ENCODE data around the gene PLS1. TPM values are rescaled to one million over a fixed set of nuclear protein-coding genes. Genes with fewer than 3 reads are reported as not detected.
"Not testable (repeated sequence)": the region's sequence is repeated elsewhere in the genome, so short reads cannot be mapped to it uniquely, and the experiment has no call there.

PLS1 gene
- total and polyA plus RNA-seq, 8 donors, result 11.4 to 40.4 (median 17.4) TPM

DNA sequence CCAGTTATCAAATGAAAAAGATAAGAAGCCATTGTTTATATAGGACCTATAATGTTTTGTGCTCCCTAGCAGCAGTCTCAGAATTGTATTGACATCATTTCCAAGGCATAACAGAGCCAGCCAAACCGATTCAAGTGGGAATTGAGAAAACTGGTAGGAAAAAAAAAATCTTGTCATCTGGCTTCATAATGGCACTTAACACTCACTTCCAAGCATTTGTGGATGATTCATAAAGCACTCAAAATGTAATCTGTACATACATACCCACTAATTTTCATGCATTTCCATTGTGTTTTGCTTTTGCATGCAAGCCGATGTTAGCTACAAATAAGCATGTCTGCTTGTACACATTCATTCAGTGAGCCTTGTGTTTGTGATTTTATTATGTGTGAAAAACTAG lies 109.0 kb downstream of the PLS1 start:
- TF ChIP-seq, protein P1, sequence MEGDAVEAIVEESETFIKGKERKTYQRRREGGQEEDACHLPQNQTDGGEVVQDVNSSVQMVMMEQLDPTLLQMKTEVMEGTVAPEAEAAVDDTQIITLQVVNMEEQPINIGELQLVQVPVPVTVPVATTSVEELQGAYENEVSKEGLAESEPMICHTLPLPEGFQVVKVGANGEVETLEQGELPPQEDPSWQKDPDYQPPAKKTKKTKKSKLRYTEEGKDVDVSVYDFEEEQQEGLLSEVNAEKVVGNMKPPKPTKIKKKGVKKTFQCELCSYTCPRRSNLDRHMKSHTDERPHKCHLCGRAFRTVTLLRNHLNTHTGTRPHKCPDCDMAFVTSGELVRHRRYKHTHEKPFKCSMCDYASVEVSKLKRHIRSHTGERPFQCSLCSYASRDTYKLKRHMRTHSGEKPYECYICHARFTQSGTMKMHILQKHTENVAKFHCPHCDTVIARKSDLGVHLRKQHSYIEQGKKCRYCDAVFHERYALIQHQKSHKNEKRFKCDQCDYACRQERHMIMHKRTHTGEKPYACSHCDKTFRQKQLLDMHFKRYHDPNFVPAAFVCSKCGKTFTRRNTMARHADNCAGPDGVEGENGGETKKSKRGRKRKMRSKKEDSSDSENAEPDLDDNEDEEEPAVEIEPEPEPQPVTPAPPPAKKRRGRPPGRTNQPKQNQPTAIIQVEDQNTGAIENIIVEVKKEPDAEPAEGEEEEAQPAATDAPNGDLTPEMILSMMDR (IDR thresholded peaks at IDR 0.05), result no peak
- ATAC-seq, result no peak
- no peaks in the 10 kb centered on the region for H3K27me3 ChIP-seq
- H3K4me3 ChIP-seq, result no peak overlapping the region
- intact Hi-C loops (cut with DNase I), result no loop called here
- peak in 2 of 4 donors; percentile 53 to 64 for DNase-seq
- no peaks in the 10 kb centered on the region for H3K36me3 ChIP-seq
- no peaks in the 10 kb centered on the region for H3K4me1 ChIP-seq
- H3K27ac ChIP-seq, result no peak overlapping the region
- H3K9me3 ChIP-seq, result no peaks in the 10 kb centered on the region

DNA sequence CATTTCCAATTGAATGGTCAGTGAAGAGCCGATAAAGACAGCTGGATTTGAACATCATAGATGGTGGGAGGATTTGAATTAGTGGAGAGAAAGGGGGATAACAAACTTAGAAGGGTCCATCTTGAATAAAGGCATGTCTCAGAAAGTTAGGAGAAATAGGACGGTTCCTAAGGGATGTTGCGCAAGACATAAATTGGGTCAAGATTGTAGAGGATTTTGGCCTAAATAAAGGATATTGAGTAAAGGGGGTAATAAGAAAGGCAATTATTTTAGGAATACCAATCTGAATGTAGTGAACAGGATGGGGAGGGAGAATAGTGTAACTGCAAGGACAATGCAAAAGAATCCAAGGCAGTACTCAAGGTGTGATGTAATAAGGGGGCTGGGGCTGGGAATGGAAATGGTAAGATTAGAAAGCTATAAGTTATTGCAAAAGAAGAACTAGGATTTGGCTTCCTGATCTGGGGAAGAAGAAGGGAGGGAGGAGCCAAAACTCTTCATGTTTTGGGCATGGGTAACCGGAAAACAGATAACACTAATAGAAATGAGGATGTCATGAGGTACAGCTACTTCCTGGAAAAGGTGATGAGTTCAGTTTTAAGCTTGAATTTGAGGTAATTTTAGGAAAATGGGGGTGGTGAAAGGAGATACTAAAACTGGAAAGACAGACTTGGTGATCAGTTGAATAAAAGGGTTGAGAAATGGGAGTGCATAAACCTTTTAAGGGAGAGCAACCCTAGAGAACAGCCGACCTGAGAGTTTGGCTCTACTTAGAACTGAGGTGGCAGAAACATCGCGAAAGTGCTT lies 110.3 kb downstream of the PLS1 start:
- H3K9me3 ChIP-seq, result no peaks in the 10 kb centered on the region
- ATAC-seq (no peak), DNase-seq (peak in 1 of 4 donors; percentile 10)
- H3K4me3 ChIP-seq, result no peak overlapping the region
- TF ChIP-seq, protein P1 (IDR thresholded peaks at IDR 0.05), result no peak
- H3K36me3 ChIP-seq, result no peaks in the 10 kb centered on the region
- intact Hi-C loops (cut with DNase I), result no loop called here
- H3K27ac ChIP-seq, result no peak overlapping the region
- H3K27me3 ChIP-seq, result no peaks in the 10 kb centered on the region
- H3K4me1 ChIP-seq, result no peaks in the 10 kb centered on the region

DNA sequence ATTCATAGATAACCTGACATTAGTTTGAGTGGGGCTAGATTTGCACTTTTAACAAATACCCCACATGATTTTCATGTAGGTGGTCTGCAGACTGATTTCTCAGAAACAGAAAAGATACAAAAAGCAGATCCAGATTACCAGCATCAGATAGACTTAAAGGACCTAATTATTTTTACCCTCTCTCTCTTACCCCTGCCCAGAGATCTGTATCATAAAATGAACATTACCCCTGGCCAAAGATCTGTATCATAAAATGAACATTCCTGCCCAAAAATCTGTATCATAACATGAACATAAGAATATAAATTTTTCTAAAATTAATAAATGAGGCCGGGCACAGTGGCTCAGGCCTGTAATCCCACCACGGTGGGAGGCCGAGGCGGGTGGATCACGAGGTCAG lies 113.0 kb downstream of the PLS1 start:
- peak in 1 of 4 donors; percentile 37 for DNase-seq
- intact Hi-C loops (cut with DNase I), result no loop called here

DNA sequence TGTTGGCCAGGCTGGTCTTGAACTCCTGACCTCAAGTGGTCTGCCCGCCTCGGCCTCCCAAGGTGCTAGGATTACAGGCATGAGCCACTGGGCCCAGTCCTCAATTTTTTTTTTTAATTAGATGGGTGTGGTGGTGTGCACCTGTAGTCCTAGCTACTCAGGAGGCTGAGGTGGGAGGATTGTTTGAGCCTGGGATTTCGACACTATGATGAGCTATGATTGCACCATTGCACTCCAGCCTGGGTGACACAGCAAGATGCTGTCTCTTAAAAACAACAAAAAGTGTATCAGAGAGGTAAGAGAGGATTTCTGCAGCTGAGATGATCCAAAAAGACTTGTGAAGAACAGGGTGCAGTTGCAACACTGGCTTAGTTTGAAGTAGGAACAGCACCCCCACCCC lies 118.7 kb downstream of the PLS1 start:
- H3K36me3 ChIP-seq; intact Hi-C loops (cut with DNase I); H3K9me3 ChIP-seq; DNase-seq; H3K27me3 ChIP-seq; H3K27ac ChIP-seq; H3K4me1 ChIP-seq; H3K4me3 ChIP-seq; ATAC-seq: not testable (repeated sequence)

More for the DNA sequence above, 113.0 kb downstream of the PLS1 start:
- H3K9me3 ChIP-seq, result no peaks in the 10 kb centered on the region
- no peaks in the 10 kb centered on the region for H3K36me3 ChIP-seq
- TF ChIP-seq, protein P1 (IDR thresholded peaks at IDR 0.05), result no peak
- H3K4me1 ChIP-seq, result no peaks in the 10 kb centered on the region
- no peak for ATAC-seq
- H3K27ac ChIP-seq, result no peak overlapping the region
- H3K4me3 ChIP-seq, result no peak overlapping the region
- no peaks in the 10 kb centered on the region for H3K27me3 ChIP-seq

DNA sequence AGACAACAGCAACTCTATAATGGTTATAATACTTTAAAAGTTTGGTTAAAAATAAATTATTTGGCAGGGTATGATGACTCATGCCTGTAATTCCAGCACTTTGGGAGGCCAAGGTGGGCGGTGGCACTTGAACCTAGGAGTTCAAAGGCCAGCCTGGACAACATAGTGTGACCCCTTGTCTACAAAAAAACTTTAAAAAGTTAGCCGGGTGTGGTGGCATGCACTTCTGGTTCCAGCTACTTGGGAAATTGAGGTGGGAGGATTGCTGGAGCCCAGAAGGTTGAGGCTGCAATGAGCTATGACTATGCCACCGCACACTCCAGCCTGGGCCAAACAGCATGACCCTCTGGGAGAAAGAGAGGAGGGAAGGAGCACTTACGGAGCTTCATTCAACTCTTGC lies 119.9 kb downstream of the PLS1 start:
- H3K9me3 ChIP-seq, result no peaks in the 10 kb centered on the region
- DNase-seq, result no peak
- intact Hi-C loops (cut with DNase I), result no loop called here
- H3K4me1 ChIP-seq, result no peaks in the 10 kb centered on the region
- TF ChIP-seq, protein P1 (IDR thresholded peaks at IDR 0.05), result no peak
- no peak for ATAC-seq
- no peaks in the 10 kb centered on the region for H3K27me3 ChIP-seq
- H3K4me3 ChIP-seq, result no peak overlapping the region
- no peak overlapping the region for H3K27ac ChIP-seq
- H3K36me3 ChIP-seq, result no peaks in the 10 kb centered on the region

DNA sequence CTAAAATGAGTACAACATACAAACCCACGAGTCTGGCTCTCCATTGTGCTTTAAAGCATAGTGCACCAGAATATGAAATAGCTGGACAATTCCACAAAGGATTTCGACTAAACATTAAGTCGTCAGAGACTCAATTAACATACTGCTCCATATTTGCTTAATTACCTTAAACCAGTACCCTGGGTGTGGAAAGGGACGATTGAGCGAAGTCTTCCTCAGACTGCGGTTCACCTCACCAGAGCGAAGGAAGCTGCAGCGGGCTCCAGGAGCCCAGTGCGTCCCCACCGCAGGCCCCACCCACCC lies 127.4 kb downstream of the PLS1 start:
- TF ChIP-seq, protein P1 (IDR thresholded peaks at IDR 0.05), result no peak
- intact Hi-C loops (cut with DNase I), result no loop called here
- no peaks in the 10 kb centered on the region for H3K36me3 ChIP-seq
- H3K4me3 ChIP-seq, result peak overlapping the region; percentile 61 to 69
- H3K4me1 ChIP-seq, result peaks cover 0 to 16% of the 10 kb centered on the region in 2 donors
- H3K9me3 ChIP-seq, result no peaks in the 10 kb centered on the region
- DNase-seq (no peak), ATAC-seq (peak; percentile 14)
- H3K27me3 ChIP-seq, result peaks cover 0 to 41% of the 10 kb centered on the region in 2 donors
- H3K27ac ChIP-seq, result peak overlapping the region in 1 of 2 donors; percentile 72
